ENCODE results near the gene MRPS17. TPM values are rescaled to one million over a fixed set of nuclear protein-coding genes. Genes with fewer than 3 reads are reported as not detected.

MRPS17 gene
- total and polyA plus RNA-seq, 9 of the 15 experiments (the other 6 are each of a cell fraction or from before 2014, with no cell fraction given), result 25.9 to 99.3 (median 43.9) TPM

- TF ChIP-seq UBTF (IDR thresholded peaks at IDR 0.05; ENCODE audit: borderline replicate concordance in 1 of 2, low read depth in 2 of 2, low read length in 2 of 2) (peak; percentile 95 to 97; a peak in 3 of 4 replicates), SNRNP70 (optimal IDR thresholded peaks at IDR 0.05; ENCODE audit: low read depth, low read length) (no peak), PHF8 (IDR thresholded peaks at IDR 0.05; ENCODE audit: borderline replicate concordance, low read length) (peak; percentile 93; the same call in 1 of the 2 replicates), RUNX1 (IDR thresholded peaks at IDR 0.05; ENCODE audit: low read depth) (no peak), MAZ (CRISPR knock-in tag; conservative IDR thresholded peaks at IDR 0.05 in 1 of 2, IDR thresholded peaks at IDR 0.05 in 1 of 2) (peak; percentile 52 to 78; a peak in 2 of 4 replicates), MAX (CRISPR knock-in tag; IDR thresholded peaks at IDR 0.05) (no peak), BMI1 (IDR thresholded peaks at IDR 0.05; ENCODE audit: low read length) (no peak), RBBP5 (IDR thresholded peaks at IDR 0.05; ENCODE audit: borderline replicate concordance, insufficient read depth, low read length, poor library complexity, severe bottlenecking) (peak; percentile 86), CREM (IDR thresholded peaks at IDR 0.05; ENCODE audit: low read depth) (peak; percentile 91), ZNF277 (CRISPR knock-in tag; IDR thresholded peaks at IDR 0.05; ENCODE audit: borderline replicate concordance) (no peak), CCNT2 (IDR thresholded peaks at IDR 0.05; ENCODE audit: borderline replicate concordance, extremely low read depth, insufficient read length, low read depth, low read length) (peak; percentile 71), ZNF431 (CRISPR knock-in tag; IDR thresholded peaks at IDR 0.05) (no peak), MEF2D (tag; conservative IDR thresholded peaks at IDR 0.05; ENCODE audit: low read depth) (no peak), FOXP1 (CRISPR knock-in tag; IDR thresholded peaks at IDR 0.05) (no peak), RBM17 (IDR thresholded peaks at IDR 0.05; ENCODE audit: borderline replicate concordance, low read depth, low read length) (no peak), NCOA1 (IDR thresholded peaks at IDR 0.05; ENCODE audit: low read depth) (no peak), ZNF3 (CRISPR knock-in tag; IDR thresholded peaks at IDR 0.05) (no peak), PBX2 (CRISPR knock-in tag; IDR thresholded peaks at IDR 0.05; ENCODE audit: low read depth) (no peak), PBX2 (tag; conservative IDR thresholded peaks at IDR 0.05; ENCODE audit: low read depth) (no peak)
Measured at GRCh38 chr7:55964261-55965099, 12.8 kb downstream of the MRPS17 start, which contains the start of gene NIPSNAP2 (continued).
